Measurements from ENCODE around the gene TPTE.
"Not testable (repeated sequence)": the region's sequence is repeated elsewhere in the genome, so short reads cannot be mapped to it uniquely, and the experiment has no call there.

- not testable (repeated sequence) for TF ChIP-seq POLR2A, CTCF (IDR thresholded peaks at IDR 0.05)
Measured at GRCh38 chr21:10517904-10518303, 3.5 kb upstream of the TPTE start.
